NCI-H2081 treated with DMSO at 0.1 percent for 48 hours (cell line): ENCODE measurements around the gene USP22.

Experiments
- DNase-seq: peaks from one replicate; lab custom pipeline; 2025; lab: John Stamatoyannopoulos, UW

The USP22 gene

GRCh38 chr17:21001111-21001812 lies 41.5 kb downstream of the USP22 start:
- DNase-seq = no peak

- DNase-seq = no peak
Measured at GRCh38 chr17:20999841-21000532, 42.8 kb downstream of the USP22 start.

GRCh38 chr17:20999044-20999573 lies 43.7 kb downstream of the USP22 start:
- no peak for DNase-seq

GRCh38 chr17:20998571-20999043 lies 44.2 kb downstream of the USP22 start:
- DNase-seq = no peak

GRCh38 chr17:20997711-20998570 lies 44.9 kb downstream of the USP22 start:
- DNase-seq = no peak

- DNase-seq = no peak
Measured at GRCh38 chr17:20996724-20997615, 45.8 kb downstream of the USP22 start.

GRCh38 chr17:20995873-20996723 lies 46.7 kb downstream of the USP22 start:
- no peak for DNase-seq

- no peak for DNase-seq
Measured at GRCh38 chr17:20995164-20995872, 47.5 kb downstream of the USP22 start.

GRCh38 chr17:20994779-20995149 lies 48.0 kb downstream of the USP22 start:
- no peak for DNase-seq

- DNase-seq = no peak
Measured at GRCh38 chr17:20993863-20994778, 48.7 kb downstream of the USP22 start.

- DNase-seq = no peak
Measured at GRCh38 chr17:20992987-20993862, 49.6 kb downstream of the USP22 start.

GRCh38 chr17:20992416-20992815 lies 50.4 kb downstream of the USP22 start:
- DNase-seq = no peak

GRCh38 chr17:20991276-20992037 lies 51.4 kb downstream of the USP22 start:
- DNase-seq = no peak

GRCh38 chr17:20989991-20990855 lies 52.6 kb downstream of the USP22 start:
- DNase-seq = no peak

- no peak for DNase-seq
Measured at GRCh38 chr17:20989481-20989880, 53.3 kb downstream of the USP22 start.

GRCh38 chr17:20988896-20989295 lies 53.9 kb downstream of the USP22 start:
- no peak for DNase-seq
